Ishikawa (cell line): Measurements from ENCODE around the gene HOXB8.

ENCODE experiments used
- CEBPB ChIP-seq: IDR thresholded peaks from 2 replicates; pipeline ENCODE4 v1.6.1; 2012
- CREB1 ChIP-seq: IDR thresholded peaks from 2 replicates; pipeline ENCODE4 v1.6.1; 2012; ENCODE audit warnings: low read depth
- EGR1 ChIP-seq: IDR thresholded peaks from 2 replicates; pipeline ENCODE4 v1.6.1; 2012
- EP300 ChIP-seq: IDR thresholded peaks from 2 replicates; pipeline ENCODE4 v1.6.1; 2012; ENCODE audit warnings: borderline replicate concordance
- FOXM1 ChIP-seq: IDR thresholded peaks from 2 replicates; pipeline ENCODE4 v1.6.1; 2012; ENCODE audit warnings: low read depth, borderline replicate concordance
- NFIC ChIP-seq: IDR thresholded peaks from 2 replicates; pipeline ENCODE4 v1.6.1; 2012
- RAD21 ChIP-seq: IDR thresholded peaks from 2 replicates; pipeline ENCODE4 v1.6.1; 2012; ENCODE audit warnings: low read depth
- TAF1 ChIP-seq: IDR thresholded peaks from 2 replicates; pipeline ENCODE4 v1.6.1; 2012; ENCODE audit warnings: low read depth, mild to moderate bottlenecking
- TCF12 ChIP-seq: IDR thresholded peaks from 2 replicates; pipeline ENCODE4 v1.6.1; 2012; ENCODE audit warnings: low read depth
- TEAD4 ChIP-seq: IDR thresholded peaks from 2 replicates; pipeline ENCODE4 v1.6.1; 2012
- YY1 ChIP-seq: IDR thresholded peaks from 2 replicates; pipeline ENCODE4 v1.6.1; 2012; ENCODE audit warnings: low read depth
- ZBTB7A ChIP-seq: IDR thresholded peaks from 2 replicates; pipeline ENCODE4 v1.6.1; 2012; ENCODE audit warnings: low read depth
- TF ChIP-seq, protein P1 (sequence below): IDR thresholded peaks from 2 replicates; pipeline ENCODE4 v1.6.1; 2012
- TF ChIP-seq, protein P2 (sequence below): IDR thresholded peaks from 2 replicates; pipeline ENCODE4 v1.6.1; 2012; ENCODE audit warnings: low read depth, mild to moderate bottlenecking
- TF ChIP-seq, protein P3 (sequence below): IDR thresholded peaks from 2 replicates; pipeline ENCODE4 v1.6.1; 2012

HOXB8 gene

DNA sequence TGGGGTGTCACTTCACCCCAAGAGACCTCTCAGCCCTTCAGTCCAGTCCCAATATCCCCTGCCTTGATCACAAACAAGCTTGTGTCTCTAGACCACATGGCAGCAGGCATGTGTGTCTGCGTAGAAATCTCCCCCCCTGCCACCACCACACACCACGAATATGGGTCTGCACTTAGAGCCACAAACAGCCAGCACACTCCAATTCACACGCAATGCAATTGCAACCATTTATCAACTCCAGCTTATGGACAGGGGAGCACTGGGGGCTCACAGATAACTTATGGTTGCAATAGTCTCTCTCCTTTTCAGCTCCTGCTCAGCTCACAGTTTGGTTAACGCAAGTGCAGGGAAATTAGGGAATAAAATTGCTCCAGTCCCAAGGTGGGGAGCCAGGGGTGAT is 8.5 kb upstream of the HOXB8 start:
- no peak for TF ChIP-seq RAD21
- TF ChIP-seq TAF1, result no peak
- TF ChIP-seq TCF12, result no peak
- no peak for TF ChIP-seq ZBTB7A
- TF ChIP-seq, protein P1, sequence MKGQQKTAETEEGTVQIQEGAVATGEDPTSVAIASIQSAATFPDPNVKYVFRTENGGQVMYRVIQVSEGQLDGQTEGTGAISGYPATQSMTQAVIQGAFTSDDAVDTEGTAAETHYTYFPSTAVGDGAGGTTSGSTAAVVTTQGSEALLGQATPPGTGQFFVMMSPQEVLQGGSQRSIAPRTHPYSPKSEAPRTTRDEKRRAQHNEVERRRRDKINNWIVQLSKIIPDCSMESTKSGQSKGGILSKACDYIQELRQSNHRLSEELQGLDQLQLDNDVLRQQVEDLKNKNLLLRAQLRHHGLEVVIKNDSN, result no peak
- no peak for TF ChIP-seq EP300
- no peak for TF ChIP-seq CREB1
- no peak for TF ChIP-seq NFIC
- TF ChIP-seq, protein P2, sequence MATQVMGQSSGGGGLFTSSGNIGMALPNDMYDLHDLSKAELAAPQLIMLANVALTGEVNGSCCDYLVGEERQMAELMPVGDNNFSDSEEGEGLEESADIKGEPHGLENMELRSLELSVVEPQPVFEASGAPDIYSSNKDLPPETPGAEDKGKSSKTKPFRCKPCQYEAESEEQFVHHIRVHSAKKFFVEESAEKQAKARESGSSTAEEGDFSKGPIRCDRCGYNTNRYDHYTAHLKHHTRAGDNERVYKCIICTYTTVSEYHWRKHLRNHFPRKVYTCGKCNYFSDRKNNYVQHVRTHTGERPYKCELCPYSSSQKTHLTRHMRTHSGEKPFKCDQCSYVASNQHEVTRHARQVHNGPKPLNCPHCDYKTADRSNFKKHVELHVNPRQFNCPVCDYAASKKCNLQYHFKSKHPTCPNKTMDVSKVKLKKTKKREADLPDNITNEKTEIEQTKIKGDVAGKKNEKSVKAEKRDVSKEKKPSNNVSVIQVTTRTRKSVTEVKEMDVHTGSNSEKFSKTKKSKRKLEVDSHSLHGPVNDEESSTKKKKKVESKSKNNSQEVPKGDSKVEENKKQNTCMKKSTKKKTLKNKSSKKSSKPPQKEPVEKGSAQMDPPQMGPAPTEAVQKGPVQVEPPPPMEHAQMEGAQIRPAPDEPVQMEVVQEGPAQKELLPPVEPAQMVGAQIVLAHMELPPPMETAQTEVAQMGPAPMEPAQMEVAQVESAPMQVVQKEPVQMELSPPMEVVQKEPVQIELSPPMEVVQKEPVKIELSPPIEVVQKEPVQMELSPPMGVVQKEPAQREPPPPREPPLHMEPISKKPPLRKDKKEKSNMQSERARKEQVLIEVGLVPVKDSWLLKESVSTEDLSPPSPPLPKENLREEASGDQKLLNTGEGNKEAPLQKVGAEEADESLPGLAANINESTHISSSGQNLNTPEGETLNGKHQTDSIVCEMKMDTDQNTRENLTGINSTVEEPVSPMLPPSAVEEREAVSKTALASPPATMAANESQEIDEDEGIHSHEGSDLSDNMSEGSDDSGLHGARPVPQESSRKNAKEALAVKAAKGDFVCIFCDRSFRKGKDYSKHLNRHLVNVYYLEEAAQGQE, result no peak
- TF ChIP-seq FOXM1, result no peak
- no peak for TF ChIP-seq YY1

DNA sequence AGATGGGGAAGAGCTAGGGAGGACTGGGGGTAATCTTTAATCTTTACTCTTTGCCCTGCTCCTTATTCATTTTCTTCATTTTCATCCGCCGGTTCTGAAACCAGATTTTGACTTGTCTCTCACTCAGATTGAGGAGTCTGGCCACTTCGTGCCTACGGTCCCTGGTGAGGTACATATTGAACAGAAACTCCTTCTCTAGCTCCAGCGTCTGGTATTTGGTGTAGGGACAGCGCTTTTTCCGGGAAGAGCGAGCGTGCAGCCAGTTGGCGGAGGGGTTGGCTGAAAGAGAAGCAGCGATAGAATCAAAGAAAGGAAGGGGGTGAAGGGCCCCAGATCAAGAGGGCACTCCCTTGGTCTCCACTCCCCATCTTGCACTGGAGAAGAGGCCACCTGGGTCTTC is 7.8 kb upstream of the HOXB8 start:
- TF ChIP-seq ZBTB7A, result no peak
- TF ChIP-seq FOXM1, result no peak
- no peak for TF ChIP-seq YY1
- TF ChIP-seq CREB1, result no peak
- no peak for TF ChIP-seq CEBPB
- no peak for TF ChIP-seq TCF12

DNA sequence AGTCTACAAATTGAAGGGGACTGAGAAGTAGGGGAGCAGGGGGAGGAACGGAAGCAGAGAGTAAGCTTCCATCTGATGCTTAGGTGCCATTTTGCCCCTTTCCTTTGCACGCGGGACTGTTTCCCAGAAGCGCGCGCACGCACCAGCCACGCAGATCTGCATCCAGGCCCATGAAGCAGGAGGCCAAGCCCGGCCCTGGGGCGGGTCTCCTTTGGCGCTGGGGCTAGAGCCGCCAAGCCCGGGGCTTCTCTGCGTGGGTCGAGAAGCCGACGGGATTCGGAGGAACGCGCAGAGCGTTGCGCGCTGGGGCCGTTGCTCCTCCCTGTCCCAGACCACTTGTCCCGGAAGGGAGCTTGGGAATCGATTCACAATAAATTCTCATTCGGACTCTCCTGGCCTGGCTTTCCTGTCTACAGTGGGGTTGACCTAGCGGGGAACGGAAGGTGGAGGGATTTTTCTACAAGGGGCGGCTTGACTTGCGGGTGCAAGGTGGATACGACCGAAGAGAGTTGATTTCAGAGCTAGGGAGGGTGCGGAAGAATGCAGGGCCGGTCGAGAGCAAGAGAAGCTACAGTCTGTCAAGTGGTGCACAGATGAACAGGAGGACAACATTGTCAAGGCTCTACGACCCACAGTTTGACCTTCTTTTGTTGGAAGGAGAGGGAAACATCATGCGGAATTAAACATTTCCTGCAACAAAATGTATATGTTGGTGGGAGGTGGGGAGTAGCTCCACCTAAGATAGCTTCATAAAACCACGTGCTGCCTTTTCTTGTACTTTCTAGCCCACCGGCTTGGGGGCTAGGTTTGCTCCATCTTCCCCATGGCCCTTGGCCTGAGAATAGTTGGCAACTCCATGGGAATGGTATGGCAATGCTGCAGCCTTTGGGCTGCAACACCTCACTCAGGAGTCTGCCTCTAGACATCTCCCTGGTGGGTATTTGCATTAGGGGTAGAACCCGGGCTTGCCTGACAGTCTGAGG is 6.6 kb upstream of the HOXB8 start:
- TF ChIP-seq, protein P2, result no peak
- TF ChIP-seq TCF12 (no peak), TAF1 (no peak), RAD21 (no peak)

DNA sequence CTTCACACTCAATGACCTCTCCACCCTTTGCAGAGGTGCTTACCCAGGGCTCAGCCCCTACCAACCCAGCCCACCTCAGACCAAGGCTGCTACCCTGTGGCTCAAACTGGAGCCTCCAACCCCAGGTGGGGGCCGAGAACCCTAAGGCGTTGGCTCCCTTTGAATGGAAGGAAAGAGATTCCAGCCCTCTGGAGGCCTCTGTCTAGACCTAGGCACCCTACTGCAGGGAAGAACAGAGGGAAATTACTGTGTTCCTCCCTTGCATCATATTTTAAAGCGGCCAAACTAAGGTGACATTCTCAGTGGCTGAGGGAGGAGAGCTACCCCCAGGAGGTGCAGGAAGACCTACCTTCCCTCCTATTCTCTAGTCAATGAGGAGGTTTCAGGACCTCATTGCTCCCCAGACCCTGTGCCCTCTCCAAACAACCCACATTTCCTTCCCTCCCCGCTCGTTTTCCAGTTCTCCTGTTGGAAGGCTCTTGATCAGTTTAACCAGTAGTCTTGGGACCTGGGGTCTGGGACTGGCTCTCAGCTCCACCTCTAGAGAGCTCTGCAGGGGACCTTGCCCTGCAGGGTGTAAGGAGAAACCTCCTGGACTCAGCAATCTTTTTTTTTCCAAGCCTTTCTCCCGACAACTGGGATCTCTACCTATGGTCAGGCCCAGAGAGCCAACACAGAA is 5.5 kb upstream of the HOXB8 start:
- TF ChIP-seq, protein P3, sequence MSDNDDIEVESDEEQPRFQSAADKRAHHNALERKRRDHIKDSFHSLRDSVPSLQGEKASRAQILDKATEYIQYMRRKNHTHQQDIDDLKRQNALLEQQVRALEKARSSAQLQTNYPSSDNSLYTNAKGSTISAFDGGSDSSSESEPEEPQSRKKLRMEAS, result no peak
- TF ChIP-seq EGR1 (no peak), CEBPB (no peak), FOXM1 (no peak), CREB1 (no peak), YY1 (no peak)

DNA sequence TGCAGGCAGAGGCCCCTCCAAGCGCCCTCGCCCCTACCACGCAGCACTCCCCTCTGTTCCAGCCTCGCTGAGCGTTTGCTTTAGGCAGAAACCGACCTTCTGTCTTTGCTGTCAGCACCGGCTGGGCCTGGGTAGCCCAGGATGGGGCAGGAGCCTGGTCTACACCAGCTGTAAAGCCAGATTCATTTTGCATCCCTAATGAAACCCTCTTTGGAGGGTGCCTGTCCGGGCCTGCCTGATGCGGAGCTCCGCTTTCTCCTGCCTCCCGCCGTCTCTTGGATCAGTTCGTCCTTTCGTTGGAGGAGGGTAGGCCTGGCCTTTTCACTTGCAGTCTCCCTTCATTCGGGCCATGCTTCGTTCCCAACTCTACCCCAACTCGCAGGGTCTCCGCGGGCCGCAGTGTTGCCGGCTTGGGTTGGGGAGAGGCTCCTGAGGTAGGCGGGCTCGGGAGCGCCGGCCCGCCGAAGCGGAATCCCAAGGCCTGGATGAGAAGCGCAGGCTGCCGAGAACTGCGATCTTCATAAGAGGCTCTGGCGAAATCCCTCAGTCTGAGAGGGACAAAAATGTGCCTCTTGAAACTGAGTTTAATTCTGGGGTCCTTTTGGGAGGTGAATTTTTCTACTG is 4.8 kb upstream of the HOXB8 start:
- TF ChIP-seq, protein P1, result no peak
- TF ChIP-seq TEAD4 (no peak), FOXM1 (no peak), NFIC (no peak), RAD21 (no peak)
- TF ChIP-seq, protein P3, result no peak

DNA sequence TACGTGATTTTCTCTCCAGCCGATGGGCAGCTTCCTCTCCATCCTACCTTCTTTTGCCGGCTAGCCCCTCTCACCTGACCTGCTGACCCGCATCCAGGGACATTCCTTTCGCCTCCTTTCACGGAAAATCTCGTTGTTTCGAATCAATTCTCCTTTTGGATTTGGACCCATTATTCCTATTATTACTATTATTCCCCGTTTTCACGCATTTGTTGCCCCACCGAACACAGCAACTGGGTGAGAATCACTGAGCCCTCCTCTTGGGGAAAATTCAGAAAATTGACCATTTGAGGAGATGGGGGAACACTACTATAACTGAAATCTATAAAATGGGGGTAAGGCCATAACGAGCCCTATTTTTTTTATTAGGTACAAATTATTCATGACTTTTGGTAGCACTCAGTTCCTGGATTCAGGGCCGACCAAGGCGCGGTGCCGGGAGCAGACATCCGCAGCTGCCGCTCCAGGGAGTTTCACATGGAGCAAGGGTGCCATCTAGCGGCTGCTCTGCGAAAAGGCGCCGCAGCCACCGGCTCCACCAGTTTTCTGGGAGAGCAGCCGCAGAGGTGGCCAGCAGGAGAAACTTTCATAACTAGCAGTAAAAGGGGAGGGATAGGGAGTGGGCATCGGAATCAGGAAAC is 3.3 kb upstream of the HOXB8 start:
- peak; percentile 92 for TF ChIP-seq RAD21
- TF ChIP-seq TCF12, result no peak; the same call in 1 of the 2 replicates
